Stimulated activated CD4-positive, alpha-beta T cell treated with anti-CD3 and anti-CD28 coated beads, Interleukin-4, amount 100 ng/mL, for 1 hour (primary cell): ENCODE results near the gene CAMTA1.

Experiments used
- DNase-seq: peaks from one replicate; pipeline ENCODE4 v3.0.0-alpha.2; 2020

CAMTA1 gene

DNA sequence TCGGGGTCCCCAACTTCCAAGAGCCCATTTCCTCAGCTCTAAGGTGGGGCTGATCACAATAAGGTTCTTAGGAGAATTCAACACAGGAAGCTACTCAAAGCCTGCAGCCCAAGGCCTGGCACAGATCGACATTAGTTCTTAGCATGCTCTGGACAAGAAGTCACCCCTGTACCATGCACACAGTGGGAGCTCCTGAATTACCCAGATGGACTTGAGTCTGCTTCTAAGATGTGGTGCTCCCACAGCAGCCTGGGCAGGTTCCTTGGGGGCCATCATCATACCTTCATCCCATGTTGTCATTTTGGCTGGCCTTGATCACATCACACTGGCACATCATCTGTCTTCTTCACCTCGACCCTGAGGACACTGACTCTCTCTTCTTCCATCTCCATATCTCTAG is 832.6 kb downstream of the CAMTA1 start:
- DNase-seq, result no peak

DNA sequence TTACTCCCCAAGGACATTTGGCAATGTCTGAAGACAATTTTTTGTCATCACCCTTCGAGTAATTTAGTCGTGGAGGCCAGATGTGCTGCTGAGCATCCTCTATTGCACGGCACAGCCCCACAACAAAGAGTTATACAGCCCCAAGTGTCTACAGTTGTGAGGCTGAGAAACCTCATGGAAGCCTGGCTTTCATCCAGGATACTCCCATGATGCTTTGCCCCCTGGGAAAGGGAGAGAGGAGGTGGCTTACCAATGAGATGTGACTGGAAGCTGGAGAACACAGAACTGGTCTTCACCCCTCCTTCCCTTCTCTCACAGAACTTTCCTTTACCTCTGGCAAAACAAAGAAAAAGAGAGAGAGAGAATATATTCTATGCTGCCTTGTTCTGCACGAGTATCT is 834.9 kb downstream of the CAMTA1 start:
- no peak for DNase-seq

DNA sequence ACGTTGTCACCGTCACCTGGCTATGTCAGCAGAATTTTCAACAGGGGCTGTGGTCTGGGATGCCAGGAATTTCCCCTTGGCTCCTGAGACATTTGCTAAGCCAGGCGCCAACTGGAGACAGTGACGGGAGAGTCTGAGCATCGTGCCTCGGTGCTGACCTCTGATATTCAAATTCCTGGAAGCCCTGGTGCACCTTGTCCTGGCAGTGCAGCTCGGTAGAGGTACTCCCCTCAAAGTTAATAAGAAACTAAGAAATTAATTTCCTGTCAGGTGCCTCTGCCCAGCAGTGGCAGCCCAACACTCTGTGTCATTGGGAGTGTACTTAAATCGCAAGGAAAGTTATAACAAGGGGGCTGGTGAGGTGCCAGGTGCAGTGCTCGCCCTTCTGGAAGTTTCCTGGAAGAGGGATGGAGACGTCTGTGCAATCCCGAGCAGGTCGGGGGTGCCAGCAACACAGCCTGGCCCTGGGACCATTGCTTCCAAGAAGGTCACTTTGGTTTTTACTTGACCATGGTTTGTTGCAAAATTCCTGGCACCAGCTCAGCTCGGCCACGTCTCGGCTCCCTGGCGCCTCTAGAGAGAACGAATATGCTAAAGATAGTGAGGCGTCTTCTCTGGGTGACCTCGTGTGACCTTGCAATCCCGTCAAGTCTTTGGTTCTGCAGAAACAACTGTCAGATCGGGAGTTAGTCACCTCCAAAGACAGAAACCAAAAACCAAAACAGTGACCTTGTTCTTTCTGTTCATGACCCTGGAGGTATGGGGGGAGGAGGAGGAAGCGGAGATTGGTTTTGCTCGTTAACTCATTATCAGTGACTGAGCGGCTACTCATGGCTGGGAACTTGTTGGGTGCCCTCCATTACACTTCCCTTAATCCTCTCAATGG is 836.3 kb downstream of the CAMTA1 start:
- no peak for DNase-seq

DNA sequence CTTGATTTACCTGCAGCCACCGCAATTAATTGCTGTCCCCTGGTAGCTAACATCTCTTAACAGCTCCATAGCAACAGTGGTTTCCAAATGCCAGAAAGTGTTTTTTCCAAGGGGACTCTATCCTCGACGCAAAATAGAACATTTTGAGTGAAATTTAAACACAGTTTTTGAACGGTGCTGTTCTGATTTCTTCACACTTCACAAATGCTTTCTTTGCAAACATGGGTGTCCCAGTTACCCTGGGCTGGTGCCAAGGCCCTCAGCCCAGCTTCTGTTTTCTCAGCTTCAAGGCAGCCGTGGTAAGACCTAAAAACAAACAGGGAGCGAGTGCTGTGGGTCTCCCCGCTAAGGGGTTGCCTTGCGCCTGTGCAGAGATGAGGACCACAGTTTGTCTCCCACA is 838.6 kb downstream of the CAMTA1 start:
- no peak for DNase-seq

DNA sequence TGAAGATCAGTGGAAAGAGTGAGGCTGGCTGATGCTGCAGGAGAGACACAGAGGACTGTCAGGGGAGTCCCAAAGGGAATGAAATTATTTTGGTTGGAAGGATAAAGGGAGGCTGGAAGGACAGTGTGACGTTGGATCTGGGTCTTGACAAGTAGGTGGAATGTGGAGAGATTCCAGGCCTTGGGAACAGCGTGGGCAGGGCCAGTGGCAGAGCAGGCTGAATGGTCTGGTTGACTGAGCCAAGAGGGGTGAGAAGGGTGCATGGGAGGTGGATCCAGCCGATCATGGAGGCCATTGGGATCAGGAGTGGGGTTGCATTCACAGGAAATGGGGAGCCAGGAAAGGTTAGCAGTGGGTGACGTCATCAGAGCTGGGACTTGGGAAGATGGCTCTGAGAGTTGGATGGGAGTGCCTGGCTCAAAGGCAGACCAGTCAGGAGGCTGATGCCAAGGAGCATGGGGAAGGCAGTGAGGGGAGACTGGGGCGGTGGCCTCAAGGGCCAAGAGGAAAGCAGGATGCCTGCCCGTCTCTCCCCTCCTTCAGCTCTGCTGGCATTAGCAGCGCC is 839.6 kb downstream of the CAMTA1 start:
- no peak for DNase-seq

DNA sequence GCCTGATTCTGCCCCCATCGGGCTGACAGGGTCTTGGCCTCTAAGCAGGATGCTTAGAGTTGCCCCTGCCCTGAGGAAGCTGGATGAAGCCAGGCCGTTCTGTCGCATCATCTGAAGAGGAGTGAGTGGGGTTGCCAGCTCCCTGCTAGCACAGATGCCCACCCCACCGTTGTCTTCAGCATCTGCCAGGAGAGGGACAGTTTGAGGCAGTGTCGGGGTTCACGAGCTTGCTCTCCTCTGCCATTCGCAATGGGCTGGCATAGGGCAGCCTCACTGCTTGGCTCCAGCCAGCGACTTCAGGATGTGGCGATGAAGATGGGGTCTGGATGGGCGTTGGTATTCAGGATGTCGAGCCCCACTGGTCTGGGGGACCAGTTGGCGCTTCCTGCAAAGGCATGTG is 840.1 kb downstream of the CAMTA1 start:
- no peak for DNase-seq

DNA sequence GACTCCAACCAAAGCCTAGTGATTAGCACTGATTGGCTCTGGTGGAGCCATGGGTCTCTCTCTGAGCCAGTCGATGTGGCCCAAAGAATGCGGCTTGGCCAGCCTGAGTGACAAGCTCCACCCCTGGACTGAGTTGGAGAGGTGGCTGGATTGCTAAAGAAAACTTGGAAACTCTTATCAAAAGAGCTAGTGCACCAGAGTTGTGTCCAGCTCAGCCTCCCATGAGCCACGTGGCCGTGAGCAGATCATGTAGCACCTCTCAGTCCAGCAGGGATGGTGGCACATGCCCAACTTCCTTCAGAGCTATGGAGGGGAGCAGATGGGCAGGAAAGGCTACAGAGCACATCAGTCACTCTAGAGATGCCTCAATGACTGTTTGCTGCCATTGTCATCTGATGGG is 843.0 kb downstream of the CAMTA1 start:
- DNase-seq, result no peak

DNA sequence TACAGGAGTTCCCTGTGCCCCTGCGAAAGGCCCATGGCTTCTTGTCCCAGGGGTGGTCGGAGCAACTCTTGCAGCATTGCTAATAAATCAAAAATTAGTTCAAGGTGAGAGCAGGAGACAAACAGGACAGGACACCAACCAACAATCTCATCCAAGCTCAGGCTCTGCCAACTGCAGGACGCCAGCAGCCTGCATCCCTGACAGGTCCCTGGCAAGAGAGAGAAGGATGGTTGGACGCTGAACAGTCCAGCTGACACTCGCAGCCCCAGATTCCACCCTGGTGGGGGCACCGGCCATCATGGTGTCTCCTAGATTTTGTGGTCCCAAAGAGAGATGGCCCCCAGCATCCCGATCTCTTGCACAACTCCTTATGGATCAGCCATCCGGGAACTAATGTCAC is 843.8 kb downstream of the CAMTA1 start:
- DNase-seq, result no peak

DNA sequence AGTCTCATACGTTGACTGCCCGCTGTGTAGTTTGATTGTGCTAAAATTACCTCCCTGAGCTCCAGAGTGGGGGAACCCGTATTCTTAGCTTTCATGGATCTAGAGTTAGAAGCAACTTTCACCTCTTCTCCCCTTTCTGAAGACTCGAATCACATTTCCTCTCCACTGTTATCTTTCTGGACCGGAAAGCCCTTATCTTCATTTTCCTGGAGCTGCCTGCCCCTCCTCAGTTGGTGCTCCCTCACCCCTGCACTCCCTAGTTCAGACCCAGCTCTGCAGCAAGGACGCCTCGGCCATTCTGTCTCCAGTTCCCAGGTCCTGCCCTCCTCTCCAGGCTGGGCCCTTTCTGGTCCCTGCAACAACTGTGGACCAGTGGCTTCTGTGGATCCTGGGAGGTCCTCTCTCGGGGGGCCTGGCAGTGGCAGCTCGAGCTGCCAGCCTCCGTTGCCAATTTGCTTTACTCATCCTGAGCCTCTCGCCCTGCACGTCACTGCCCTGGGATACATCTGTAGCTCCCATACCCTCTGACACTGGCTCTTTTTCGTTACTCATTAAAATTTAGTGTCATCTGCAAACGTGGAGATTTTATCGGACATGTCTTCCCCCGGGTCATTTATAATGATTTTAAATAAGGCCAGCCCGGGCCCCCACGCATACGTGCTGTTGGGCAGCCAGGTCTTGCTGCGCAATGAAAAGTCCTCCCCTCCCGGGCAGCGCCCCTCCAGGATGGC is 844.4 kb downstream of the CAMTA1 start:
- no peak for DNase-seq

DNA sequence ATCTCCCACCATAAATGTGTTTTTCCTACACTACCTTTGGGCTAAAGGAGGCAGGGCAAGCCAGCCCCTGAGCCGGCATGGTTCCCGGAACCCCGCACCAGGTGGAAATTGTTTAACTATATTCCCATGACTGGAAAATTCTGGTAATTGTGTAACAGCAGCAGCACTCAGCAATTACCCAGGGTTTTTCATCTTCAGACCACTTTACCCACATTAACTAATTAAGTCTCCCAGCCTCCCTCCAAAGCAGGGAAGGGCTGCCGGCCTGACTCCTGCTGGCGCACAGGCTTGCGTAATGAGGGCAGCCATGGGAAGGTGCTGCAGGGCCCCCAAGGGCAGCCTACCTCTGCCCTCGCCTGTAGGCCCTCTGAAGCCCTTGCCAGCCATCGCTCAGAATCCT is 845.1 kb downstream of the CAMTA1 start:
- DNase-seq, result no peak

DNA sequence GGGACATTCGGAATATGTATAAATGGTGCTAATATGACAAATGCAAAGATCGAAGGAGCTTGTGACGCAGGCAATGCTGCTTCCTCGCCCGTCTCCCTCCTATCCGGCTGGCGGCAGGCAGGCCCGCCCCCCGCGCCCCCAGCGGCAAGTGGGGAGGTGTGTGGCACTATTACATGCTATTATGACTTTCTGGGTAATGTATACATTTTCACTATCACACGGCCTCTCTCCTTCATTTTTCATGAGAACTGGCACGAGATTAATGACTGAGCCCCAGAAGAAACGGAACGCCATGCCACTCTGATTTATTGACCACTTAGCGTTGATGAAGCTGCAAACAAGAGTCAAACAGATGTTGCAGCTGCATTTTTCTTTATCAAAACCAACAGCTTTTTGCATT is 846.9 kb downstream of the CAMTA1 start:
- no peak for DNase-seq

DNA sequence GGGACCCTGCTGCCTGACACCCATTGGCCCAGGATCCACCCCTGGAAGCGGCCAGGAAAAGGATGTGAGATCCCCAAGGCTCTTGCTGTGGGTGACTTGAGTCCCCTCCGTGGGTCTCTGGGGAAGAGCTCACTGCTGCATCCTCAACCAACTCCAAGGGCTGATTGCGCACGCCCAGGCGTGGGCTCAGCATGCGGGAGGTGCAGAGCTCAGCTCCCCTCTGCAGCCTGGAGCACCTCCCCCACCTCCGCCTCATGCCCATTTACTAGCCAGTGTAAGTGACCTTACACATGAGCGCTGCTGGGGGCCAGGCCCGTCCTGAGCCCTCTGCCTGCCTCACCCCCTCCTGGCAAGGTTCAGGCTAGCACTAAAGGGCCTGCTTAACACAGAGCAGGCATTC is 847.4 kb downstream of the CAMTA1 start:
- DNase-seq, result no peak

DNA sequence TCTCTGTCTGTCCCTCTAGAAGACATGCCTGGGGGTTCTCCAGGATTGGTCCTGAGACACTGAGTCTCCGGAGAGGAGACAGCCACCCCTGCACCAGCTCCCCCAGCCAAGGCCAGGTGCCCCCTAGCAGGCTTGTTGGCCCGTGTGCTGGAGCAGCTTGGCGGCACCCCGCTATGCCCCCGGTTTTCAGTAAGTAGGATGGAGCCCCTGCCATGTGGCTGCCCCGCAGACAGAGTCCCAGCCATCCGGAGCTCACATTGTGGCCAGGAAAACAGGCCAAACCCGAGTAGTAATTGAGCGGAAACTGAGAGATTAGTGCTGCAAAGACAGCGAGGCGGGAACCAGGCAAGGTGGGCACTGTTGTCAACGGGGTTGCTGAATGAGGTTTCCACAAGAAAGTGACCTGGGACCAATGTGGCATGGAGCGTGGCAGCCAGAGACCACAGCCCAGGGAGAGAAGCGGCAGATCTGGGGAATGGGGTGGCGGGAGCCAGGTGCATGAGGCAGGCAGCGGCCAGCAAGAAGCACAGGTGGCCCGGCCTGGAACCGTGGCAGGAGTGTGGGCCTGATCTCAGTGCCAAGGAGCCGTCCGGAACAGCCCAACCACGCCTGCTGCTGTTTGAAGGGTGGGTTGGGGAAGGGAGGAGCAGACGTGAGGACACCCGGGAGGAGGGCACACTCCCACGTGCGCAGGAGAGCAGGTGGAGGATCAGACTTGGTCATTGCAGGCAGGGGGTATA is 848.4 kb downstream of the CAMTA1 start:
- DNase-seq, result no peak

DNA sequence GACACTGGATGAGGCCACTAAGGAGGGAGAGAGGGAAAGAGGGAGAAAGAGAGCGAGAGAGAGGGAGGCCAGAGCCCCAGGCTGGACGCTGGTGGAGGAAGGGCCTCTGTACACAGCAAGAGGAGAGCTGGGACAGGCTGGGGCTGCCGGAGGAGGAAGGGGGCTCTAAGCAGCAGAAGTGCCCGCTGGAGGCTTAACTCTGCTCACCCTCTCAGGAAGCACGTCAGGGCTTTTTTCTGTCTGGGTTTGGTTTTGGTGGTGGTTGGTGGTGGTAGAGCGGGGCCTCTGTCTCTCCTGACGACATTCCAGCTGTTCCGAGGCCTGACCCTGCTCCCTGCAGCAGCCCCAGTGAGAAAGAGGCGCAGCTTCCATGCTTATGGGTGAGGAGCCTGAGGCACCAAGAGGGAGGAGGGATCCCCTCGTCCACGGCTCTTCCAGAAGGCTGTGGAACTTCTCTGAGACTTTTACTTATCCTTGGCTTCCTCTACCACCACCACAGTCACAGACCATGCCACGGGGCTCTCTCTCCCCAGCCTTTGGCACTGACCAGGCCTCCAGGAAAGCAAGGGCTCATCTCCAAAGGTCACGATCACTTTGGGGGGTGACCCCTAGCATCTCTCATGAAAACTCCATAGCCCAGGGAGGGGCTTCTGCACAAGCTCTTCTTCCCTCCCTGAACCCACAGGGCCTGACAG is 849.4 kb downstream of the CAMTA1 start:
- no peak for DNase-seq

DNA sequence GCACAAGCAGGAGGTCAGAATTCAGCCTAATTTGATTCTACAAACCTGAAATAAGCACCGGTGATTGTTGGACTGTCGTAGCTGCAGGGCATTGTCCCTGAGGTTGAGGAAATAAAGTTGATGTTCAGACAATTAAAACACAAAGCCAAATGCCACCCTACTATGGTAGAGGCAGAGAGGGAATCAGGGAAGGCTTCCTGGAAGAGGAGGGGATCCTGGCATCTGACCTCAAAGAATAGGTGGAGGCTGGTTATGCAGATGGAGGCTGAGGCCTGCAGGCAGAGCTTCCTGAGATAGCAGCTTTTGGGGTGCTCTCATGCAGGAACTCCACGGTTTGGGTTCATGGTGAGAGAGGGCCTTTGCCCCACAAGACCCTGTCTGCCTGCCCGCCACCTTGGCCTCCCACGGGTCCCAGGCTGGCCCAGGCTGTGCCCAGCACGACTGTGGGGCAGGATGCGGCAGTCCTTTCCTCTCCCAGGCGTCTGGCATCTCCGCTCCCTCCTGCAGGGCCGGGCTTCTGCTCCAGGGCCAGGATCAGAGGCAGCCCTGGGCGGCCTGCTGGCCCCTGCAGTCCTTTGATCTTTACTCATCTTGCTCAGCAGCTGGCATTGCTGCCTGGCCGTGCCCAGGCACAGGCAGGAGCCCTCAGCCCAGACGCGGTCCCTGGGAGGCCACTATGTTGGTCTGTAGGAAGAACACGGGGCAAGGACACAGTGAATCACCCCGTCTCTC is 851.7 kb downstream of the CAMTA1 start:
- no peak for DNase-seq

DNA sequence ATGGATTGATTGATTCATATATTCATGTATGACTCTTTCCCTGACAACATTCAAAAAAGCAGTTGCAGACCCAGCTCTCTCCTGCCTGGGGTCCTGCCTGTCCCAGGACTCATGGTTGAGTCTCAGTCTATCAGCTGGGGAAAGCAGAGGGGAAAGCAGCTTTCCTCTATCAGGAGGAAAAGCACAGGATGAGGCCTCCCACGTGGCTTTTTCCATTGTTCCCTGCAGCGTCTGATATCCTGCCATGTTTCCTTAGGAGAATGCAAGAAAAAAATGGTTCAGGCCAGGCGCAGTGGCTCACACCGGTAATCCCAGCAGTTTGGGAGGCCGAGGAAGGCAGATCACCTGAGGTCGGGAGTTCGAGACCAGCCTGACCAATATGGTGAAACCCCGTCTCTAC is 852.8 kb downstream of the CAMTA1 start:
- DNase-seq, result no peak

DNA sequence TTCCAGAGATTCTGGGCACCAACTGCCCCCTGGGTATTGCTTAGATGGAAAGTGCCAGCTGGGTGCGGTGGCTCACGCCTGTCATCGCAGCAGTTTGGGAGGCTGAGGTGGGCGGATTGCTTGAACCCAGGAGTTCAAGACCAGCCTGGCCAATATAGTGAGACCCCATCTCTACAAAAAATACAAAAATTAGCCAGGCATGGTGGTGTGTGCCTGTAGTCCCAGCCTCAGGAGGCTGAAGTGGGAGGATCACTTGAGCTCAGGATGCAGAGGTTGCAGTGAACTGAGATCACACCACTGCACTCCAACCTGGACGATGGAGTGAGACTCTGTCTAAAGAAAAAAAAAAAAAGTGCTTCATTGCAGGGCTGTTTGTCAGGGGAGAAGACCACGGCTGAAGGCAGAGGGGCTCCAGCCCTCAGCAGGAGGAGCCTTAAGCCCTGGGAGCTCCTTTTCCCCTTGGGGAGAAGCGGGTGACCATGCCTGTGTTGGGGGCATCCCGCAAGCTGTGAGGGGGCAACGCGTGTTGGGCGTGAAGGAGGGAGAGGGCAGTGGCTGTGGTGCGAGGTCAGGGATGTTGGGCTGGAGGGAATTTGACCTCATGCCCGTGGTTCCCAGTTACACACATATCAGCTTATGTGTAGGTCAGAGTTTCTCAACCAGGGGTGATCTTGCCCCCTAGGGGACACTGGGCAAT is 854.3 kb downstream of the CAMTA1 start:
- DNase-seq, result no peak

DNA sequence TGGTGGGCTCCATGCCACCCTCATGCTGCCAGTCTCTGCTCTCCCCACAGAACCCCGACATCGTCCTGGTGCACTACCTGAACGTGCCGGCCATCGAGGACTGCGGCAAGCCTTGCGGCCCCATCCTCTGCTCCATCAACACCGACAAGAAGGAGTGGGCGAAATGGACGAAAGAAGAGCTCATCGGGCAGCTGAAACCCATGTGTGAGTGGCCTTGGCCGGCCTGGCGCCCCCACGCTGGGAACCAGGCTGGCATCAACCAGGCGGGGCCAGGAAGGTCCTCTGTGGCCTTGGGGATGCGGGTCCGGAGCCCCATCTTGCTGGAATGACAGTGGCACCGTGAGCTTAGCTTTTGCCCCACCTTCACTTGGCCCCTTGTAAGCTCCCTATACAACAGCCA is 855.1 kb downstream of the CAMTA1 start:
- DNase-seq, result no peak

DNA sequence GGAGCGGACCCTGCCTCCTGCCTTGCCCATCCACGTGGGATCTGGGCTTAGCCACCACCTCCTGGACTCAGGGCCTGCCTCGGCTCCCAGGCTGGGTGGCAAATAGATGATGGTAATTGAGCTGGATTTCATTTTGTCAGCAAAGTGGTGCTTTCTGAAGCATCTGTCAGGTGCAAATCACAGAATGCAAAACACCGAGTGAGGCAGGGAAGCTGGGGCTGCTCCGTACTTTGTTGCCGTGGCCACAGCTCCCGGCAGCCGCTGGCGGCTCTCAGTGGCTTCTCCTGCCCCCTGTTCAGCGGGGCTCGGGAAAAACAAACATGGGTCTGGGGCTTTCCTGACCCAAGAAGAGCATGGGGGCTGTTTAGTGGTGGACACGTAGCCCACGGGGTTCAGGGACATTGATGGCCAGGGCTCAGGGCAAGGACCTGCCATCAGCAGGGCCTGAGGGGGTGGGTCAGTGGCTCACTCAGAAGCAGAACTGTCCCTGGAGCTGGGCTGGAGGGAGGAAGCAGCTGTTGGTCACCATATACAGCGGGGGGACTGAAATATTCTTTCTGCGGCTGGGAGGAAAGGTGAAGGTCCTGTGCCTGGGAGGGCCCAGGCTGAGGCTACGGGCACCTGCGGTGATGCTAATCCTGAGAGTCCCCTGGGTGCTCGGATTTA is 855.8 kb downstream of the CAMTA1 start:
- DNase-seq, result no peak

DNA sequence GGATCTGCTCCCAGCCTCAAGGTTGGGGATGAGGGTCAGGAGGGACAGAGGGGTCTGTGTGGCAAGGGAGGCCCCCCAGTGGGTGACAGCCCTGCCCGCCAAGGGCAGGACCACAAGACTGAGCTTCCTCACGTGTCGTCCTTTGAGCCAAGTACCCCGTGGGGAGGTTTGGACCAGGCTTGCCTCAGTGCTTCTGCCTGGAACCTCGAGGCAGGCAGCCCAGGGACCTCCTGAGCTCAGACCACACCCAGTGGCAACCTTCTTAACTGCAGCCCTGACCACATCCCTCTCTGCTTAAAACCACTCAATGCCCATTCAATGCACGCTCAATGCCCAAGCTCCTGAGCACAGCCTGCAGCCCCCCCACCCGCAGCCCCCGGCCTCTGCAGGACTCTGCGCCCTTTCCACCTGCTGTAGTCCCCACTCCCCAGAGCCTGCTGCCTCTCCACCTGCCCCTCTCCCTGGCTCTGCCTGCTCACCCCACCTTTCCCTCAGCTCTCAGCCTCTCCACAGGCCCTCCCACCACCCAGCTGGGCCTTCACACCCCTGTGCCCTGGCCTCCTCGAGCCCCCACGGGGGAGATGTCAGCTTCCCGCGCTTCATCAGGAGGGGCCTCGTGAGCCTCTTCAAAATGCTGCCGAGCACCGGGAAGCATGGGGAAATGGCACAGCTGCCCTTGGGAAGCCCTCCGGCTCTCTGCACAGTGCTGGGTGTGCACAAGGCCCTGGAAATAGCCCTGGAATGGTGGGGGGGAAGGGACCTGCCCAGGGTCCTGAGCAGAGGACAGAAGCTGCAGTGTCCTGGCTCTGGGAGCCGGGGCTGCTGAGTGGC is 856.5 kb downstream of the CAMTA1 start:
- DNase-seq, result no peak
